GM21619 (cell line): ENCODE results near the gene AOPEP.
"Not testable (repeated sequence)": the region's sequence is repeated elsewhere in the genome, so short reads cannot be mapped to it uniquely, and the experiment has no call there.

ENCODE experiments used
- ATAC-seq: cut with Tn5 transposase; IDR thresholded peaks from one replicate; pipeline ENCODE4 v1.9.1; 2021; ENCODE audit not compliant: unreplicated experiment

AOPEP gene

DNA sequence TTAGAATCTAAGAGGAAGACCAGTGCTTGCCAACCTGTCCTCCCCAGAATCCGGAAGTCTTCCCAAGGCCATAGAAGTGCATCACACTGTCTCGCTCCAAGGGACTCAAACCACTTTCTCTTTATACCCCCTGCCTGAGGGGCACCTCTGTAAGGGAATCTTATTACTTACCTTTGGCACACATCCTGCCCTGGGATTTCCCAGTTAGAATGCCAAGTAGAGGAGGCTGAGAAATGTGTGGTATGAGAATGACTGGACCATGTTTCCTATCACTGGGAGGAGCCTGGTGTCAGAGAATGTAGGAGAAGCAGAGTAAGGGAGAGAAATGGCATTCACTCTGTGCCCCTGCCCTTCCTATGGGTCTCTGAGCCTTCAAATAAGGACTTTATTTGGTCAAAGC, 85.8 kb downstream of the AOPEP start:
- no peak for ATAC-seq

DNA sequence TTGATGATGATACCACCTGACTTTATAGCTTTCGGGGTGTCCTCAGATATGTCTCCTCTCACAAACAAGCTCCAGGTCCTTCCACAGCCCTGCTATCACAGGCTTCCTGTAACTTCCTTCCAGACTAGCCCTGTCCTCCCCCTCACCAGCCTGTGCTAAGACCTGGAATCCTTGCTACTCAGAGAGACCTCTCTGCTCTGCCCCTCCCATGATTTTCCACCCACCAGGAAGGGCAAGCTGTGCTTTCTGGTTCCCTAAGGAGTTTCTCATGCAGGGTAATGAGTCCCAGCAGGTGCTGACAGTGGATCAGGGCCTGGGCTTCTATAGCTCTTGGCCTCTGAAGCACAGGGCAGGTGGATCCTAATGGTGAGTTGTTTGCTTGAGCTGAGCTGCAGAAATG, 86.9 kb downstream of the AOPEP start:
- ATAC-seq = no peak

GRCh38 chr9:94817291-94818177, 91.0 kb downstream of the AOPEP start:
- ATAC-seq = no peak

DNA sequence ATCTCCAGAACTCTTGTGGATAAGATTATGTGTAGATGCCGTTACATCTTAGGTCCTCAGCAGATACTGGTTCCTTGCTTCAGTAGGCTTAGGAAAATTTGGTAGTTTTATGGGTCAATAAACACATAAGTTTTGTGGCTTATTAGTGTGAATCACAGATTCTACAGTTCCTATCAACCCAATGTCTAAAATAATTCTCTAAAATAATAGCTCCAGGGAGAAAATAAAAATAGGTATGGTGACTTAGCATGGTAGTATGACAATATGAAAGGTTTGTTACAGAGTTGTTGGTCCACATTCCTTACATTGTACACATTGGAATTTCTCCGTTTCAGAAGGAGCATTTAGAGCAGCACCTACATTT, 91.7 kb downstream of the AOPEP start:
- no peak for ATAC-seq

DNA sequence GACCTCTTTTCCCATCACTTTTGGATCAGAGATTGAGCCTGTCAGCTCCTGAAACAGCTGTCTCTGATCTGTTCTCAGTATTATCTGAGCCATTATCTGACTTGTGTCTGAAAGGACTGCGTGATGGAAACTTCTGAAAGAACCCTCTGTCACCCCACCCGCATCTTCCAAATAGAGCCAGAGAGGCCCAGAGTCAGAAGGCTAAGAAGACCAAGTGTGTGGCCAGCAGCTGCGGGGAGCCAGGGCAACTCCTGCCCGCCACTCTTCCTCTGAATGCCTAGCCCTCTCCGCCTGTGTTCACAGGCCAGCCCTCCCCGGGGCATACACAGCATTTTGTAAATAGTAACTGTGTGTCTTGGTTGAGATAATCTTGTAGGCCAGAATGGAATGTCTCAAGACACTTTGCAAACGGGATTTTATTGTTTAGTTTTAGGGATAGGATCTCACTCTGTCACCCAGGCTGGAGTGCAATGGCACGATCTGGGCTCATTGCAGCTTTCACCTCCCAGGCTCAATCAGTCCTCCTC, 92.7 kb downstream of the AOPEP start:
- no peak for ATAC-seq

DNA sequence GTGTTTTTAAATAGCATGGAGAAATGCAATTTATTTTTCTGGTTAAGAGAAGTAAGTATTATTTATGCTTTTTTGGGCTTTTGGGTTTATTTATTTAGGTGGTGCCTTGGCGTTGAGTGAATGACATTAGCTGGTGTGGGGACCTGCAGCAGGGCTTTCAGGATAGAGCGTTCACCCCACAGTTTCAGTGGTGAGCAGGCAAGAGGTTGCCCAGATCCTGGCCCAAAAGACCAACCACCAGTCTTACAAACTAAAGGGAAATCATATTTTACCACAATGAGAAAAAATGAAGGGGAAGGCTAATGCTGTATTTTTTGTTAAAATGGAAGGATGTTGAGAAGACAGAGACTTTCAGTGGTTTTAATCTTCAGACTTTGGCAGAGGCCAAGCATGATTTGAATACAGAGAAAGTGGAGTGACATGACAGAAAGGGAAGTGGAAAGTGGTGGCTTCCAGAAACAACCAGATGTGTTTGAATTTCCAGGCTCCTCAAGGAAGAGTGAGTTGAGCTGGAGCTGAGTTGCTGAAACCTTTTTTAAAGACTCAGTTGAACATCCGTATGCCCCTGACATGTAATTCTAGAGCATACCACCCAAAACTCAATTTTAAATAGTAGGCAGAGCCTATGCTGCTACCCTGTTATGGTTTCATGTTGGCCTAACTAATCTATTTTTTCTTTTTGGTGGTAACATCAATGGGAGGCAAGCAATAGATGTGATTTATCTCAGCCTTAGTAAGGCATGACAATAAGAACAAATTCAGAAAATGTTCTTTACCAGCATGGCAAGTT, 94.8 kb downstream of the AOPEP start:
- peak; percentile 81 for ATAC-seq

DNA sequence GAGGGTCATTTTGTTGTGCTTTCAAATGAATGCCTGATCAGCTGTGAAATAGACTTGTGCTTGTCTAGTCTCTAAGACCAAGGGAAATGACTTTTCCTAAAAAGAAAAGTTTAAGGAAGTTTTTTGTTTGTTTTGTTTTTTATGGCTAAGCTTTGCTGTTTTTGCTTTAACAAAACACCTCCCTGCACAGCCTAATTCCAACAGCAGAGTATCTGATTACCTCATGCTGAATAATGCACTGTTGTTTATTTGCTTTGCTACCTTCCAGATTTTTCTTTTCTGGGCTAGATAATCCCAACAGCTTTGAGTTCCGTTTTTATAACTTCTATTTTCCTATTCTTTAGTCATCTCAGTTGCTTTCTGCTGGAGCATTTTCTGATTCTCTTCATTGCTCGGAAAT, 95.8 kb downstream of the AOPEP start:
- ATAC-seq = no peak

- no peak for ATAC-seq
Observed at GRCh38 chr9:94823710-94824109, 97.2 kb downstream of the AOPEP start.

DNA sequence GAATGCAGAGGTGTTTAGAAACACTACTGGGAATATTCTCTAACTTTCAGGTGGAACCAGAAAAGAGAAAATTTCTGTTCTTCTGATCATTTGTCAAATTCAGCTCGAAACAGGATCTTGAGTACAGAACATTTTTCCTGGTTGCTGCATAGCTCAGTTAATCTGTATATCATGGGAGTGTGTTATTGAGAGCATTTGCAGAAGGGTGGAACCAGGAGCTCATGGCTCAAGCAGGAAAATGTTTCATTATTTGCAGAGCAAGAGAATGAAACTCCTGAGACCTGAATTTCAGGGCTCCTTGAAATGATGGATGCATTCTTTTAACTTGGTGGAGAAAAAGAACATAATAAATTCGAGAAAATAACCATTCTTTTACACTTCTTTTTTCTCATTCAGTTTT, 97.9 kb downstream of the AOPEP start:
- no peak for ATAC-seq

DNA sequence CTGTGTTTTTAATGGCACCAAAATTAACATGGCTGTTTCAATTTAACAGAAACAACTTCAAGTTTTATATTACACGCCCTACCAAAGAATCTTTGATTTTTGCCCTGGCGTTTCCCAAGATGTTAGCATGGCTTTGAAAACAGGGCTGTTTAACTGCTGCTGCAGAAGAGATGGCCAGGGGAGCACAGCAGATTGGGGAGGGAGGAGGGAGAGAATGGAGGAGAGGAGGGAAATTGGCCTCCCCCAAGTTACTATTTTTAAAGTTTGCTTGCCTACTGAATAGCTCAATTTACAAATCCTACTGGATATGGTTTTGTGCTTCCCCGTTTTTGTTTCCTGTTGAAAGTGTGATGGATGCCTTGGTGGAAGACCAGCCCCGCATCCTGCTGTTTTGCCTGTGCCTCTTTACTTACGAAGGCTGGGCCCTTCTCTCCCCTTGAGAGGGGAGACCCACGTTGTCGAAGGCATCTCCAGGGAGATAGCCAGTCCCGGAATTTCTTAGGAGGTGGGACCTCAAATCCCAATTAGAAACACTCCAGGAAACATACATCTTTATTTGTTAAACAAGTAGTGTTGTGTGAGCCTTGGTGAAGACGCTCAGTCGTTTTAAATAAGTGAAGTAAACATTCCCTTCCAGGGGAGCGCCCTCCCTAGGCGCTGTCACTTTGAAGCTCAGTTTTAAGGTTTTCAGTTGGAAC, 98.6 kb downstream of the AOPEP start:
- no peak for ATAC-seq

DNA sequence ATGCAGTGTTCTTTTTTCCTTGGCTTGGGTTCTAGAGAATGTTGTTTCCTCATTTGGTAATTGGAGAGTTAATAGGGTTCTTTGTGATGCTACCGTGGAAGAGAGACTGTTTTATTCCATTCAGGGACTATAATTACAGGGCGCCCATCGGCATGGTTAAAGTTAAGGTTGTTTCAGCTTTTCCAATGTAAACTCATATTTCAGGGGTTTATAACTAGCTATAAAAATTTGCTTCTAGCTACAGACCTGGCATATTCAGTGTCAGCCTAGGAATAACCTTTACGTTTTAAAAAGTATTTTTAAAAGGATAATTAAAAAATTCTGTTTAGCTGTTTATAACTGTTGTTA, 99.1 kb downstream of the AOPEP start:
- ATAC-seq = no peak

DNA sequence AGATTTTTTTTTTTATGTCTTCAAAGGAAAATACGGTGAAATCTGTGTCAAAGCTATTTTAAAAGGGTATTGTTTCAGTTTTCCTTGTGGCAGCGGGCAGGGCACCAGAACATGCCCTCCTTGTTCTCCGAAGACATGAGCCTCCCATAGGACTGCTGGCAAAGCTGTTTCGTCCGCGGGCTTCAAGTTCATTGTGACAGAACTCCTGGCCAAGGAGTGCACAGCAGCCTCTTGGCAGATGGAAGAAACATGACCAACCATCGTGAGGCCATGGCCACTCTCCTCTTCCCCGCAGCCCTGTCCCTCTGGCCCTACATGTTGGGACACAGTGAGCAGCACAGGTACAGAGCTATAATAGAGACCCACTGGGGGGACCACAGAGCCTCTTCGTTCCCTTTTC, 99.5 kb downstream of the AOPEP start:
- no peak for ATAC-seq

DNA sequence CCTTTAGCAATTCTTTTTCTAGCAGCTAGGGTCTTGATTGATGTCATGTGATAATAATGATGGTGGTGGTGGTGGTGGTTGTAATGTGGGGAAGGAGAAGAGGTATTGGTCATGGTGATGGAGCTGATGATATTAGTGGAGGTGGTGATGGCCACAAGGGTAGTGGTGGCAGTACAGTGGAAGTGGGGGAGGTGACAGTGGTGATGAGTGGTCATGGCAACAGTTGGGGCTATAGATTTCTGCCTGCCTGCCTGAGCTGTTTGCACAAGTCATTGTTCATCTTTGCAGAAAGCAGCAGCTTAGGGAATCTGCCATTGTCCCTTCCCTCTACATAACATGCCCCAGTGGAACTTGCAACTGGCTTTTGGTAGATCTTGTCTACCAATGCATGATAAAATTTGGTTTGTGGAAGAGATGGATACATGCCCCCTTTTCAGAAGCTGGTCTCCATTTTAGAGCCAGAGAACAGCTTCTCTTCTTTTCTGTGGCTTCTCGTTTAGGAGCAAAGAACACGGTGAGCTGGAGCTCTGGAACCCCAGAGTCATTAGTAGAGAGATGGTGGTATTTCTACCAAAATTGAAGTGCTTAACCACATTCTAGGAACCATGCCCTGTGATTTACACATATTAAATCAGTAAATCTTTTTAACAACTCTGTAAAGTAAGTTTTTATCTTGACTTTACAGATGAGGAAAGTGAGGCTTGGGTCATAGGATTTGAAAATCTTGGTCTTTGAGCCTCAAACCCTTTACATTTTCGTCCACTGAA, 100.3 kb downstream of the AOPEP start:
- no peak for ATAC-seq

GRCh38 chr9:94827584-94828304, 101.2 kb downstream of the AOPEP start:
- ATAC-seq = no peak

- no peak for ATAC-seq
Observed at GRCh38 chr9:94829380-94830070, 103.0 kb downstream of the AOPEP start.

DNA sequence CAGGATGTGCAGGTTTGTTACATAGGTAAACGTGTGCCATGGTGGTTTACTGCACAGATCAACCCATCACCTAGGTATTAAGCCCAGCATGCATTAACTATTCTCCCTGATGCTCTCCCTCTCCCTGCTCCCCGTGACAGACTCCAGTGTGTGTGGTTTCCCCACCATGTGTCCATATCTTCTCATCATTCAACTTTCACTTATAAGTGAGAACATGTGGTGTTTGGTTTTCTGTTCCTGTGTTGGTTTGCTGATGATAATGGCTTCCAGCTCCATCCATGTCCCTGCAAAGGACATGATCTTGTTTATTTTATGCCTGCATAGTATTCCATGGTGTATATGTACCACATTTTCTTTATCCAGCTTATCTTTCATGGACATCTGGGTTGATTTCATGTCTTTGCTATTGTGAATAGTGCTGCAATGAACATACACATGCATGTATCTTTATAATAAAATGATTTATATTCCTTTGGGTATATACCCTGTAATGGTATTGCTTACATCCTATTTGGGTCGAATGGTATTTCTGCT, 103.6 kb downstream of the AOPEP start:
- ATAC-seq = not testable (repeated sequence)

DNA sequence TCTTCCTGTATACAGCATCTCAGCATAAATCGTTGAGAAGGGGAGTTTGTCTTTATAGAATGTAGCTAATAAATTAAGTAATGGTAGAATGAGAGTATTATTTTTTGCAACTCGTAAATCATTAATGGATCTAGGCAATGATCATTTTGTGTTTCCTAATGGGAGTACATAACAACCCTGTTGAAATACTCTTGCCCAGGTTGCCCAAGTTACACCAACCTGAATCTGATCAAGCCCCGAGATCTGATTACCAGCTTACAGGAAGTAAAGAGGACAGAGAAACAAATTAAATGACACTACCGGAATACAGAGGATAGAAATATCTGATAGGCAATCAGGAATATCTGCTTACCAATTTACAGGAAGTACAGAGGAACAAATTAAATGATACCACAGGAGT, 107.3 kb downstream of the AOPEP start:
- no peak for ATAC-seq

DNA sequence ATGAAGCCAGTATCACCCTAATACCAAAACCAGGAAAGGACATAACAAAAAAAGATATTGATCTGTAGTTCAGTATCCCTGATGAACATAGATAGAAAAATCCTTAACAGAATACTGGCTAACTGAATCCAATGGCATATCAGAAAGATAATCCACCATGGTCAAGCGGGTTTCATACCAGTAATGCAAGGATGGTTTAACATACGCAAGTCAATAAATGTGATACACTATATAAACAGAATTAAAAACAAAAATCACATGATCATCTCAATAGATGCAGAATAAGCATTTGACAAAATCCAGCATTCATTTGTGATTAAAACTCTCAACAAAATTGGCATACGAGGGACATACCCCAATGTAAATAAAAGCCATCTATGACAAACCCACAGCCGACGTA, 110.9 kb downstream of the AOPEP start:
- ATAC-seq = no peak

- ATAC-seq = no peak
Observed at GRCh38 chr9:94839398-94839797, 112.9 kb downstream of the AOPEP start.
